HG03457 (cell line): Measurements from ENCODE around the gene RPL11.
"Not testable (repeated sequence)": the region's sequence is repeated elsewhere in the genome, so short reads cannot be mapped to it uniquely, and the experiment has no call there.

Experiments used
- ATAC-seq: cut with Tn5 transposase; IDR thresholded peaks from one replicate; pipeline ENCODE4 v1.9.1; 2021; ENCODE audit warnings: moderate number of reproducible peaks; ENCODE audit not compliant: unreplicated experiment

The RPL11 gene

DNA sequence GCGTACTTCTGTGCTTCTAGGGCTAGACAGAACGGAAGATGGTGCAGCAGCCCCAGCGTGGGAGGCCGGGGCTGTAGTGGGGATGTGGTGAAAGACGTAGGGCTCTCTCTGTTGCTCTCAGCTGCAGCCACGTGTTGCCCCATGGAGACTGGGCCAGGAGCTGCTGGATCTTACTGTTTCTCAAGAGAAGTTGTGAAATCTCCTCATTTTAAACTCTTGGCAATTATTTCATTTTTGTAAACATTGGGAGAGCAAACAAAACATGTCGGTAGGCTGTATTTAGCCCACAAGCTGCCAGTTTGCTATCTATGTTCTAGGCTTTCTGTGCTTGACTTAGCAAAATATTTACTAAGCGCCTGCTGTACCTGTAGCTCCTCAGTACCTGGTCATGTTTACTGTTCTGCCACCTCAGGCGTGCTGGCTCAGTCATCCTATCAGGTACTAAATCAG is 35.8 kb downstream of the RPL11 start:
- ATAC-seq = no peak

DNA sequence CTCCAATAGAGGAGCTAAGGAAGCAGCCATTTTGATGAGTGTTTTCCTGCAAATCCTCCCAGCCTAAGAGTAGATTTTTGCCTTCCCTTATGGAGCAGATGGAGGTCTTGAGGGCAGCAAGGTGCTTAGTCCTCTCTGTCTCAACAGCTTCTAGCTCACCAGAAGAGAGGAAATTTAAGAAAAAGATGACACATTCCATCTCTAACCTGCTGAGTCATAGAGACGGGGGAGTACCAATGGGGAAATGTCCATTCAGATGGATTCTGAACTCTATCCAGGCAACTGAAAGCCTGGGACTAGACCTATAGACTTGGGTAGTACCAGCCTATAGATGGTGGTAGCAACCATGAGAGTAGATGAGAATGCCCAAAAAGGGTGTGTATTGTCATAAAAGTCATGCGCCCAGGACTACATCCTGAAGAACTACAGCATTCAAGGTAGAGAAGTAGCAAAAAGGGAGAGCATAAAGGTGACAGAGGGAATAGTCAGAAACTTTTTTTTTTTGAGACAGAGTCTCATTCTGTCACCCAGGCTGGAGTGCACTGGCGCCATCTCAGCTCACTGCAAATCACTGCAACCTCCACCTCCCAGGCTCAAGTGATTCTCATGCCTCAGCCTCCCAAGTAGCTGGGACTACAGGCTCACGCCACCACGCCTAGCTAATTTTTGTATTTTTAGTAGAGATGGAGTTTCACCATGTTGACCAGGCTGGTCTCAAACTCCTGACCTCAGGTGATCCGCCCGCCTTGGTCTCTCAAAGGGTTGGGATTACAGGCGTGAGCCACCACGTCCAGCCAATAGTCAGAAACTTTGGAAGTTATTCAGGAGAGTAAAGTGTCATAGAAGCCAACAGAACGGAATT is 41.0 kb downstream of the RPL11 start:
- no peak for ATAC-seq

DNA sequence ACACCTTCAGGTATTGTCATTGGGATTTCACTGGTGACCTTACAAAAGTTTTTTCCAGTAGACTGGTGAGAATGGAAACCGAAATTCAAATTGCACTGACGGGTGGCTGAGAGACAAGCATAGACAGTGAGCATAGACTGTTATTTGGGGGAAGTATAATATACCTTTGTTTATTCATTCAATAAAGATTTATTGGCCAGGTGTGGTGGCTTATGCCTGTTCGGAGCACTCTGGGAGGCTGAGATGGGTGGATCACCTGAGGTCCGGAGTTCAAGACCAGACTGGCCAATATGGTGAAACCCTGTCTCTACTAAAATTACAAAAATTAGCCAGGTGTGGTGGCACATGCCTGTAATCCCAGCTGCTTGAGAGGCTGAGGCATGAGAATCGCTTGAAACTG is 41.7 kb downstream of the RPL11 start:
- not testable (repeated sequence) for ATAC-seq

DNA sequence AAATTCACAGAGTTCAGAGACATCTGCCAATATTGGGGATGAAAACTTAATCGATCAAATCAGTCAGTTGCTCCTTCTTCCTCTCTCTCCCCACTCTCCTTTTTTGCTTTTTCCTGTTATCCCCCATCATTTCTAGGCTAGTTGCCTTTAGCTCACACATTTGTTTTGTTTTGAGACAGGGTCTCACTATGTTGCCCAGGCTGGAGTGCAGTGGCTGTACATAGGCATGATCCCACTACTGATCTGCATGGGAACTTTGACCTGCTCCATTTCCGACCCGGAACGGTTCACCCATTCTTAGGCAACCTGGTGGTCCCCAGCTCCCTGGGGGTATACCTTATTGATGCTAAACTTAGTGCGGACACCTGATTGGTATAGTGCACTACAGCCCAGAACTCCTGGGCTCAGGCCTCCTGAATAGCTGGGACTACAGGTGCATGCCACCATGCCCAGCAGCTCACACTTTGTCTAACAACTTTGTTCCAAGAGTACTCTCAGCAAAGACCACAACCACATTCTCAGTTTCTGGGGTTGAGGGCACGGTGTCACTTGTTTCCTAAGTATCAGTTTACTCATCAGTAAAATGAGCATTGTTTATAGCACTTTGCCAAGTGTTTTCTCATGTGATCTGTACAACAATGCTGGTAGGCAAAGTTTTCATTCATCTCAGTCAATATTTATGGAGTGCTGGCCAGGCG is 45.0 kb downstream of the RPL11 start:
- no peak for ATAC-seq

DNA sequence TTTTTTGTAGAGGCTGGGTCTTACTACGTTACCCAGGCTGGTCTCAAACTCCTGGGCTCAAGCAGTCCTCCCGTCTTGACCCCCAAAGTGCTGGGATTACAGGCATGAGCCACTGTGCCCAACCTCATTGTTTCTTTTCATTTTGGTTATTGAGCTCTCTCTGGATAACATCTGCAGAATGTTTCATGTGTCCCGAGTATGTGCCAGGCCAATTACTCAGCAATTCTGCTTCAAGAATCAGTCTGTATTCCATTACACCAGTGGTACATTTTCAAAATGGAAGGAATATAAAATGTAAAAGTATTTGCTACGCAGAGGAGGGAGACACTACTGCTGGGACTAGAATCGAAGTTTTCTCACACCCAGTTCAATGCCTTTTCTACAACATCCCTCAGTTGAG is 50.0 kb downstream of the RPL11 start:
- ATAC-seq = no peak

DNA sequence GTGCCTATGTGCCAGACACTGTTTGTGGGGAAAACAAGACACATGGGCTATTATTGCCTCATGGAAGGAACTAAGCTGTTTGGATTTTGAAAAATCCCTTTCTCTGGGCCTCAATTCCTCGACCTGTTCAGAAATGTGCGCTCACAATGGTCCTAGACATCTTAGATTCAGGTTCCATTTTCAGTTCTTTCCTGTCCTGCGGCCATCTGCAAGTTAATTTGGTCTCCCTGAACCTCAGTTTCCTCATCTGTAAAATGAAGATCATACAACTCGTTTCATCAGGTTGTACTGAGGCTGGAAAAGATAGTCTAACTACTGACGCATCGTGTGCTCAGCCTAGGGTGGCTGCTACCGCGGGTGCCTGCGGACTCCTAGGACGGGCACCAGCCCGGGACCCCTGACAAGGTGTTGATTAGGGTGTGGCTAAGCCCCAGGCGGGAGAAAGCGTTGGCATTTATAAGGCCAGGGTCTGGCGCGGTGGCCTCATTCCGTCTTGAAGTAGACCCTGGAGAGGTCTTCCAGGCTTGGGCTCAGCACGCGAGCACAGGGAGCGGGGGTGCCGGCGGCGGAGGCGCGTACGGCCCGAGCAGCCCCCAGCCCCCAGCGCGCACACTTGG is 51.2 kb downstream of the RPL11 start:
- peak; percentile 20 for ATAC-seq

DNA sequence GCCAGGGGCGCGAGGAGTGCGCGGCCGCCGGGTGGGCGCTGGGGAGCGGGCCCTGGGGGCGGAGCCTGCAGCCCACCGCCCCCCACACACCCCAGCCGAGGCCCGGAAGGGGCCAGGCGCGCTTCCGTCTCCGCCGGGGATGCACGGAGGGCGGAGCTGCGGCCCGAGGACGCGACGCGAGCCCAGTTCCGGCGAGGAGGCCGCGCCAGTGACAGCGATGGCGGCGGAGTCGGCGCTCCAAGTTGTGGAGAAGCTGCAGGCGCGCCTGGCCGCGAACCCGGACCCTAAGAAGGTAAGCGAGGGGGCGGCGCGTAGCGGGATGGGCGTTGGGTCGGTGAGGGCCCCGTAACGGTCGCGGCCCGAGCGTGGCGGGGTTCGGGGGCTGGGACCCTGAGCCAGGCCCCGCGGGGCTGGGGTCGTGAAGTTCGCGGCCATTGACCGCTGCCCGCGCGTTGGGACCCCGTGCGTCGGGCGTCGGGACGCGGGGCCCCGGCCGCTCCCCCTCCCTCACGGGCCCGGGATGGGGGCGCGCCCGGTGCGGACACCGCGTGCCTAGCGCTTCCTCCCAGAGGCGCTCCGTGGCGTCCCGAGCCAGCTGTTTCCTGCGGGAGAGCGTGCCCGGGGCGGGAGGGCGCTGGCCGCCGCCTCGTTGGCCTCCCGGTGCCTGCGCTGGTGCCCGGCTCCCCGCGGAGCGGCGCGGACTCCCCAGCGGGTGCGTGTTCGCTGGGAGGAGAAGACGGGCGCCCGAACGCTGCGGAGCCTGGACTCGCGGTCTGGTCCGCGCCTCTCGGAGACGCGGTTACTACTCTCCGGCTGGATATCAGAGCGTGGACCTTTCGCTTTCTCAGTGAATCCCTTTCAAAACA is 51.9 kb downstream of the RPL11 start, which contains the start of gene ELOA:
Gene ELOA, plus strand, starts transcription at position 185 of the 866 bp plus-strand sequence. Its CDS starts 33 bp downstream, at position 218.
- ATAC-seq = peak; percentile 52

DNA sequence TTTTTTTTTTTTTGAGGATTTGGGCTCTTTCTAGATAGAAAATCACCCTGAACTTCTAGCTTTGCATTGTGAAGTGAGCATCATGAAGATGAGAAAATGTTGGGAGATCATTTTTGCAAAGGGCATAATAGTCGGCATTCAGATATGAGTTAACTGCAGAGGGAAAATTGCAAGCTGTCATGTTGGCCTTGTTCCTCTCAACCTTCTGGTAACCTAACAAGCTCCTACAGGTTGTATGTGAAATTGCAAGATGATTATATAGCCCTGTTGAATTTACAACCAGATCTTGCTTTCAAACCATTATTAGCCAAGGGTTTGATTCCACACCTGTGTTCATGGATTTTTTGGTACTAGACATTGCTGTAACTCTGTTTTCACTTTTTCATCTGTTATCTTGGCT is 53.9 kb downstream of the RPL11 start:
- ATAC-seq = no peak
